UCSD-AML1 (cell line): ENCODE data around the gene ABCF3.

Source experiments
- DNase-seq: peaks from one replicate; lab custom pipeline; 2025; ENCODE audit not compliant: unreplicated experiment; lab: John Stamatoyannopoulos, UW

ABCF3 gene

DNA sequence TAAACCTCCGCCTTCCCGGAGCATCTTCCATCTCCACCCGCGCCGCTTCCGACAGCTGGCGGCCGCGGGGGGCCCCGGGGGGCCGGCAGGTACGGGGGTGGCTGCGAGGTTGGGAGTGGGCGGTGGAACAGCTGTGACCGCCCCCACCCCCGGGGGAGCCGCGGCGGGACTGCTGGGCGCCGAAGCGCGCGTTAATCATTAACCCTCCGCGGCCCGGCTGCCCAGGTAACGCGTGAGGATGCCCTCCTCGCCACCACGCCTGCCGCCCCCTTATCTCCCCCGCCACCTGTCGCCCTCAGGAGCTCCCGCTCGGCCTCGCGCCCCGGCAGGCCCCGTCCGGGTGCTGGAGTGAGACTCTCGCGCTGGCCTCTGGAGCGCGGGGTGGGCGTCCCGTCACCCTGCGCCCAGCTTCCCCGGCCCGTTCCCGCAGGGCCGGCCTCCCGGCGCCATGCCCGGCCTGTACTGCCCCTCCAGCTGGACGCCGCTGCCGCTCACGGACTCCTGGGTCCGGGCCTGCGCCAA is 44.1 kb downstream of the ABCF3 start:
- no peak for DNase-seq

DNA sequence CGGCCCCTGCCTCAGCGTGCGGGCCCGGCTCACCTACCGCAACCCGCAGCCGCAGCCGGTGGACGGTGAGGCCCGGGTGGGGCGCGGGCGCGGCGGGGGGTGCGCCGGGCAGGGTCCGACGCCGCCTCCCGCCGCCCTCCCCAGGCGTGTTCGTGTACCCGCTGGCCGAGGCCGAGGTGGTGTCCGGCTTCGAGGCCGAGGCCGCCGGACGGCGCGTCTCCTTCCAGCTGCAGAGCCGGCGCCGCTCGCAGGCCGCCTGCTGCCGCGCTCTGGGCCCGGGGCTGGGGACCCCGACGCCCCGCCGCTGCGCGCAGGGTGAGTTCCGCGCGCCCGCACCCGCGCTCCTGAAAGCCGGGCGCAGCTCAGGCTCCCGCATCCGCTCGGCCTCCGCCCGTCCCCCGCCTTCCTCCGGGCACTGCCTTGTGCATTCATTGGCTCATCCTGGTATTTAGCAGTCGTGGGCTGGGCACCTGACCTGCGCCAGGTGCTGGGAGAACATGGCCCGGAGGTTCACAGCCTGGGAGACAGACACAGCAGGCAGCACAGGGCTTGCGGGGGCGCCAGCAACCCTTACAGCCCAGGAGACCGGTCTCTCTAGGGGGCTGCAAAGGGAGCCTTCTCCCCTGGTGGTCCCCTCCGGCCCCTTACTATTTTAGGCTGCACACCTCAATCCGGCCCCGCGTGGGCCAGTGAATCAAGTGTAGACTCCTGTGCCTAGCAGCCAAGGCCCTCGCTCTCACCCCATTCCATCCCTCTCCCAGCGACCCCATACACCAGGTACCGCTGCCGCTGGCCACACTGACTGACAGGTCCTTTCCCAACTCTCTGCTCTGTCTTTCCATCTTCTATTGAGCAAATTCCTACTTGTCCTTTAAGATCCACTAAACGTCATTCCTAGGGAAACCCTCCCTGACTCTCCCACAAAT is 44.9 kb downstream of the ABCF3 start:
- no peak for DNase-seq

DNA sequence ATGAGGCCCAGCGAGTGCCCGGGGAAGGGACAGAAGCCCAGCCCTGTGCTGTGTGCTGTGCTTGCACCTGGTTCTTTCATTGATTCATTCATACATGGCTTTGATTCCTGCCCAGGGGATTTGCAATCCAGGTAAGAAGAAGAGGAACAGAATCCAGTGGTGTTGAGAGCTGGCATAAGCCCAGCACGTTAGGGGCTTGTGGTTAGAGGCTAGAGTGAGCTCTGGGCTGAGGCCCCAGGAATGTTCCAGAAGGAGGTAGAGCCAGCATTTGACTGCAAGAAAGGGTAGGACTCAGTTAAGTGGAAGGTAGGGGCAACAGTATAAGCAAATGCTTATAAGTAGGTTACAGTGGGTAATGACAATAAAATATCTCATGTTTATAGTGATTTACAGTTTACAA is 45.7 kb downstream of the ABCF3 start:
- DNase-seq = no peak

DNA sequence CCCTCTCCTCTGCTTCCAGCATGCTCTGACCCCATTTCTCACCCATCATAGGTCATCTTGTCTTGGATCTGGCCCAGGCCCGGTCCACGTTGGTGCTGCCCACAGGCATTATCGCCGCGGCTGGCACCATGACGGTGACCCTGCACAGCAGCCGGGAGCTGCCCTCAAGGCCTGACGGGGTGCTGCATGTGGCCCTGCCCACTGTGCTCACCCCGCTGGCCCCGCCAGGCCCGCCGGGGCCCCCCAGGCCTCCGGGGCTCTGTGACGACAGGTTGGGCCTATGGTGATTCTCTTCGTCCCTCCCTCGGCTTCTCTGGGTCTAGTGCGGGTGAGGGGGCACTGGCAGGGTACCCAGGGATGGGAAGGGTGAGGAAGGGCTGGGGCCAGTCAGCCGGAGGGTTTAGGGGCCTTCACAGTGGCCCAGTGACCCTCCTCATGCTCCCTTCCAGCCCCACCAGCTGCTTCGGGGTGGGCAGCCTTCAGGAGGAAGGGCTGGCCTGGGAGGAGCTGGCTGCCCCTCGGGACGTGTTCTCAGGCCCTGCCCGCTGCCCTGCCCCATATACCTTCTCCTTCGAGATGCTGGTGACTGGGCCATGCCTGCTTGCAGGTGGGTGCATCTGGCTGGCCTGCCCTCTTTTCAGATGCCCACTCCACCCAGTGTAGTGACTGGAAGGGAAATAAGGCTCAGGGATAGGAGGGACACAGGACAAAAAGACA is 47.3 kb downstream of the ABCF3 start:
- no peak for DNase-seq

DNA sequence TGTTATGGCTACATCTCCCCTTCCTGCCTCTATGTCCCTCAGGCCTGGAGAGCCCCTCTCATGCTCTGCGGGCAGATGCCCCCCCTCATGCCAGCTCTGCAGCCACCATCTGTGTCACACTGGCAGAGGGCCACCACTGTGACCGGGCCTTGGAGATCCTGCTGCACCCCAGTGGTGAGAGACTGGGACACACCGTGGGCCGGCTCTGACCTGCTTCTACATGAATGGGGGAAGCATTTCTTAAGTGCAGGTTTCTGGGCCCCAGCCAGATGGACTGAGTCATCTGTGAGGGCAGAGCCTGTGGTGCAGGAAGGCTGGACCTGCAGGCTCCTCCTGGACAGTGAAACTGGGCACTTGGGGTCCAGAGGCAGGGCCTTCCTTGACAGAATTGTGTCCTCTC is 48.2 kb downstream of the ABCF3 start:
- no peak for DNase-seq

DNA sequence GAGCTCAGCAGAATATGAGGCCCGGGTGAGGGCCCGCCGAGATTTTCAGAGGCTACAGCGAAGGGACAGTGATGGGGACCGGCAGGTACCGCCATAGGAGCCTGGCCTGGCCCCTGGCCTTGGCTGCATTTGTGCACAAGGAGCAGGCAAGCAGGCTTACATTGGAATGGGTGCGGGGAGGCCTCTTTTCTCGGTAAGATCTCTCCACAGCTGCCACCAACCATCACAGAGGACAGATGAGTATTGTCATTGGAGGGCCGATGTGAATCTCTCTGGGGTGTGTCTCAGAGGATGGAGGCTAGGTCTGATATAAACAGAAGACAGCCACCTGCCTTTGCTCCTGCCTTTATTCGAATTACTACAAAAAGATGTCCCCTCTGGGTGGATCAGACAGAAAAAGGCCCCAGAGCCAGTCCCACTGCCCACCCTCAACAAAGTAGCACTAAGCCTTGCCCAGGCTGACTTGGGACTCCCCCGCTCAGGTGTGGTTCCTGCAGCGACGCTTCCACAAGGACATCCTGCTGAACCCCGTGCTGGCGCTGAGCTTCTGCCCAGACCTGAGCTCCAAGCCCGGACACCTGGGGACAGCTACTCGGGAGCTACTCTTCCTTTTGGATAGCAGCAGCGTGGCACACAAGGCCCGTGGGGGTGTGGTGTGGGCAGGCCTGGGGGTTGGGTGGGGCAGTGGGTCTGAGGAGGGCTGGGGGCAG is 48.8 kb downstream of the ABCF3 start:
- no peak for DNase-seq

DNA sequence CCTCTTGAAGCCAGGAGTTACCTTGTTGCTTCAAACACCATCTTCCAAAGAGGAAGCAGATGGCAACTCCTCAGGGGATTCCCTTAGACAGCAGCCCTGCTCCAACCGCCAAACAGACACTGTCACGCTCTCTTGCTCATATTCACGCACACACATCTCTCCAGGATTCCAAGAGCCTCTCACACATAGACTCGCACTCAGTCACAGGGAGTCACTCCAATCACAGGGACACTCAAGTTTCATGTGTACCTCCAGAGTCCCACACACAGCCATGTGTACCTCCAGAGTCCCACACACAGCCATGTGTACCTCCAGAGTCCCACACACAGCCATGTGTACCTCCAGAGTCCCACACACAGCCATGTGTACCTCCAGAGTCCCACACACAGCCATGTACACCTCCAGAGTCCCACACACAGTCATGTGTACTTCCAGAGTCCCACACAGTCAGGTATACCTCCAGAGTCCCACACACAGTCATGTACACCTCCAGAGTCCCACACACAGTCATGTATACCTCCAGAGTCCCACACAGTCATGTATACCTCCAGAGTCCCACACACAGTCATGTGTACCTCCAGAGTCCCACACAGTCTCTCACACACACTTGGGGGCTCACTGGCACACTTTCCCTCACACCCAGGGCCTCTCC is 49.5 kb downstream of the ABCF3 start:
- no peak for DNase-seq

DNA sequence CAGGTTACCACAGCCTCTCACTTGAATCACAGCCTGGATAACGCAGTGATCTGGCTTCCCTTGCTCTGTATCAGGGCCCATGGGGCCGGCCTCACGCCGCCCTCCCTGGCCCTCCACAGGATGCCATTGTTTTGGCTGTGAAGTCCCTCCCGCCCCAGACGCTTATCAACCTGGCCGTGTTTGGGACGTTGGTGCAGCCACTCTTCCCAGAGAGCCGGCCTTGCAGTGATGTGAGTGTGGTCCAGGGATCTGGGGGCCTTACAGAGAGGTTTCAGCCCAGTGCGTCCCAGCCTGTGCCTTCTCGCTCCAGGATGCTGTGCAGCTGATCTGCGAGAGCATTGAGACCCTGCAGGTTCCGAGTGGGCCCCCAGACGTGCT is 50.0 kb downstream of the ABCF3 start:
- DNase-seq = no peak

DNA sequence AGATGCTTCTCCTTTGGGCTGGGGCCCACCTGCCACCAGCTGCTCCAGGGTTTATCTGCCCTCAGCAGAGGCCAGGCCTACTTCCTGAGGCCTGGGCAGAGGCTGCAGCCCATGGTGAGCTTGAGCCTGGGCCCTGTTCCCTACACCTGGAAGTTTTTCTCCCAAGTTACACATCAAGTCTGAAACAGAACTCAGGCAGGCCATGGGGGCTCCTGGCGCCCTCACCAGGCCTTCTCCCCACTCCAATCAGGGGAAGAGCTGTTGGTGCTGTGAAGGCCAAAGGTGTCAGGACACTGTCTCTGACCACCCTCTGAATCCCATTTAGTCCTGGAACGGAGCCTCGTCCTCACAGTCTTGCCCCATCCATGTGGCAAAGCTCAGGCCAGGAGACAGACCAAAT is 50.6 kb downstream of the ABCF3 start:
- DNase-seq = no peak

DNA sequence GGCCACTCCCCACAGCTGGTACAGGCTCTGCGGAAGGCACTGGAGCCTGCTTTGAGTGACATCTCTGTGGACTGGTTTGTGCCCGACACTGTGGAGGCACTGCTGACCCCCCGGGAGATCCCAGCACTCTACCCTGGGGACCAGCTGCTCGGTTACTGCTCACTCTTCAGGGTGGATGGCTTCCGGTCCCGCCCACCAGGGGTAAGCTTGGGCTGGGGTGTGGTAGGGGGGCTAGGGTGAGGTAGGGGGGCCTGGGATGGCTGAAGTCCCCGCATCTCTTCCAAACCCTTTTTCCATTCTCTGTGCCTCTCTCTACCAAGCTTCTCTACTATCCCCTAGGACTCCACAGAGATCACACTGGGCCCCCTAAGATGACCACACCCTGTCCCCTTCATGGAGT is 51.2 kb downstream of the ABCF3 start:
- DNase-seq = no peak

DNA sequence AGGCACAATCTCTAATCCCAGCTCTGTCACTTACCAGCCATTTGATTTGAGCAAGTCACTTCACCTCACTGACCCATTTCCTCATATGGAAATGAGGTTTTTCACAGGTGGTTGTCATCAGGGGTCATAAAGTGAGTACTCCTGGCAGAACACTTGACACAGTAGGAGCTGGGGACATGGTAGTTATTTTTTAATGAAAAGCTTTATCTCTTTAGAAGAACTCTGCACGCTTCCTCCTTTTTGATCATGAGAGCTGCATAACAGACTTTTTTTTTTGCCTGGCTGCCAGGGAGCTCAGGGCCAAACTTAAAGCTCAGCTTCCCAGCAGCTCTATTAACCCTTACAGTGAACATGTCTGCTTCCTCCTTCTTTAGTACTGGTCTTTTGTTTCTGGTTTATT is 51.8 kb downstream of the ABCF3 start:
- DNase-seq = no peak

DNA sequence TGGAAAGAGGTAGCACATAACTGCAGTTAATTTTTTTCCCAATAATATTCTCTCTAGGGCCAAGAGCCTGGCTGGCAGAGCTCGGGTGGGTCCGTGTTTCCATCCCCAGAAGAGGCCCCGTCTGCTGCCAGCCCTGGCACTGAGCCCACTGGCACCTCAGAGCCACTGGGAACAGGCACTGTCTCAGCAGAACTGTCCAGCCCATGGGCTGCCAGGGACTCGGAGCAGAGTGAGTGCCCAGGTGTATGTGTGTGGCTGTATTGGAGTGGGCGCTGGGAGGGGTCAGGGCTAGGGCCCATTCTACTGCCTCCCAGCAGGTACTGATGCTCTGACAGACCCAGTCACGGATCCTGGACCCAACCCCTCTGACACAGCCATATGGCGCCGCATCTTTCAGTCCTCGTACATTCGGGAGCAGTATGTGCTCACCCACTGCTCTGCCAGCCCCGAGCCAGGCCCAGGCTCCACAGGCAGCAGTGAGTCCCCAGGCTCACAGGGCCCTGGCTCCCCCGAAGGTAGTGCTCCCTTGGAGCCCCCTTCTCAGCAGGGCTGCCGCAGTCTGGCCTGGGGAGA is 52.3 kb downstream of the ABCF3 start:
- DNase-seq = no peak

DNA sequence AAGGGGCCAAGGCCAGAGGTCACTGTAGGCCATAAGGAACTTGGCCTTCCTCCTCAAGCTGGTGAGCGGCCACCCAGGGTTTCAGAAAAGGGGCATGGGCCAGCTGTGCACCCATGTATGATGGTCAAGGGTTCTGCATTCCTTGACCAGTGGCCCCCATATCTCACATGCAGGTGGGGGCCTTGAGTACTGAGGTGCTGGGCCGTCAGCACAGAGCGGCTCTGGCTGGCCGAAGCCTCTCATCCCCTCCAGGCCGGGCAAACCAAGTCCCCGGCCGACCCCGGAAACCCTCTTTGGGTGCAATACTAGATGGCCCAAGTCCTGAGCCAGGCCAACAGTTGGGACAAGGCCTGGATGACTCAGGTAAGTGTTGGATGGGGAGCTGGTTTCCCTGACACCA is 53.2 kb downstream of the ABCF3 start:
- no peak for DNase-seq

DNA sequence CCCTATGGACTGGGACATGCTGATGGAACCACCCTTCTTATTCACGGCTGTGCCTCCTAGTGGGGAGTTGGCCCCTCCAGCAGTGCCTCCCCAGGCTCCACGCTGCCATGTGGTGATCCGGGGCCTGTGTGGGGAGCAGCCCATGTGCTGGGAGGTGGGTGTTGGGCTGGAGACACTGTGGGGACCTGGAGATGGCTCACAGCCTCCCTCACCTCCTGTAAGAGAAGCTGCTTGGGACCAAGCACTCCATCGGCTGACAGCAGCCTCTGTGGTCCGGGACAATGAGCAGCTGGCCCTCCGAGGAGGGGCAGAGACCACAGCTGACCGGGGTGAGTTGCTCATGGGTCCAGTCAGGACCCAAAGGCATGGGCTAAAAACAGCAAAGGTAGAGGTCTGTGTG is 53.7 kb downstream of the ABCF3 start:
- DNase-seq = no peak

DNA sequence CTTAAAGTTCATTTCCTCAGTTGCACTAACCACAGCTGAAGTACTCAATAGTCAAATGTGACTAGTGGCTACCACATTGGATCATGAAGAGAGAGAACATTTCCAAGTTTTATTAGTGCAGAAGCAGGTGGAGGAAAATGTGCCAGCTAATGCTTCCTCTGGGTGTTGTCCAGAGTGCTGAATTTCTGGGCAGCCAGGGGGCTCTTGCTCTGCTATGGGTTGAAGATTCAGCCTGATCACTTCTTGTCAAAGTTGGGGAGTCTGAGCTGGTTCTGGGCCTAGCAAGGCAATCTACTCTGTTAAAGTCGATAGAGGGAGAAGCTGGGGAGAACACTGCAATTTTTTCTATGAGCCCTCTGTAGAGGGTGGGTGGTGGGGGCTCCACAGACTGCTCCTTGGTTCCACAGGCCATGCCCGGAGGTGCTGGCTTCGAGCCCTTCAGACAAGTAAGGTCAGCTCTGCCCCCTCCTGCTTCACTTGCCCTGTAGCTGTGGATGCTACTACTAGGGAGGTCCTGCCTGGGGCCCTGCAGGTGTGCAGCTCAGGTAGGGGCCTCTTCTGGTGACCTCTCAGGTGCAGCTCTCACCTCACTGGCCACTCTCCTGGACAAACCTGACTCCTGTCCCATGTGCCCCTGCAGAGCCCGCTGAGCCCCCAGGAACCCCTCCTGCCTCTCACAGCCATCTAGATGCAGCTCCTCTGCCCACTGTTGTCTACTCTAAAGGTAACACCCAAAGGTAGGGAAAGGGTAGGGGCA is 54.6 kb downstream of the ABCF3 start:
- DNase-seq = no peak

DNA sequence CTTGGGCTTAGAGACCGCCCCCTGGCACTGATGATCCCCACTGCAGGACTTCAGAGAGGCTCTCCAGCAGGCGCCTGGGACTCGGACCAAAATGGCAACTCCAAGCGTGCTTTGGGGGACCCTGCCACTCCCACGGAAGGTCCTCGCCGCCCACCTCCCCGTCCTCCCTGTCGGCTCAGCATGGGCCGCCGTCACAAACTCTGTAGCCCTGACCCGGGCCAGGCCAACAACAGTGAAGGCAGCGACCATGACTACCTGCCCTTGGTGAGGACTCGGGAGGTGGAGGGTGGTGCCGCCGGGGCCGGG is 55.1 kb downstream of the ABCF3 start:
- no peak for DNase-seq

DNA sequence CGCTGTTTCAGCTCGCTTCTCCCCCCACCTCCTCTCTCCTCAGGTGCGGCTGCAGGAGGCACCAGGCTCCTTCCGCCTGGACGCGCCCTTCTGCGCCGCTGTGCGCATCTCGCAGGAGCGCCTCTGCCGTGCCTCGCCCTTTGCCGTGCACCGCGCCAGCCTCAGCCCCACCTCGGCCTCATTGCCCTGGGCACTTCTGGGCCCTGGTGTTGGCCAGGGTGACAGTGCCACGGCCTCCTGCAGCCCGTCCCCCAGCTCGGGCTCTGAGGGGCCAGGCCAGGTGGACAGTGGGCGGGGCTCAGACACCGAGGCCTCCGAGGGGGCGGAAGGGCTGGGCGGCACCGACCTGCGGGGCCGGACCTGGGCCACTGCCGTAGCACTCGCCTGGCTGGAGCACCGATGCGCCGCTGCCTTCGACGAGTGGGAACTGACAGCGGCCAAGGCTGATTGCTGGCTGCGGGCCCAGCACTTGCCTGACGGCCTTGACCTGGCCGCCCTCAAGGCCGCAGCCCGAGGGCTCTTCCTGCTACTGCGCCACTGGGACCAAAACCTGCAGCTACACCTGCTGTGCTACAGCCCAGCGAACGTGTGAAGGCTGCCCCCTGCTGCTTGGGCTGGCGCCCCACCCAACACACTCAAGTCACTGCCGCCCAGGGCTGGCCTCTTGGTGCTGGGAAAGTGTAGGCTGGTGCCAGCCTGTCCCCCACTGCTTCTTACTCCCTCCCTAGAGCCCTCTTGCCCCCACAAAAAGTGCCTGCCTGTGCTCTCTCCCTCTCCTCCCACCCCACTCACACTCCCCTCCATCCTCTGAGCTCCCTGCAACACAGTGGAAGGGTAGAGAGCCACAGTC is 55.7 kb downstream of the ABCF3 start:
- no peak for DNase-seq

DNA sequence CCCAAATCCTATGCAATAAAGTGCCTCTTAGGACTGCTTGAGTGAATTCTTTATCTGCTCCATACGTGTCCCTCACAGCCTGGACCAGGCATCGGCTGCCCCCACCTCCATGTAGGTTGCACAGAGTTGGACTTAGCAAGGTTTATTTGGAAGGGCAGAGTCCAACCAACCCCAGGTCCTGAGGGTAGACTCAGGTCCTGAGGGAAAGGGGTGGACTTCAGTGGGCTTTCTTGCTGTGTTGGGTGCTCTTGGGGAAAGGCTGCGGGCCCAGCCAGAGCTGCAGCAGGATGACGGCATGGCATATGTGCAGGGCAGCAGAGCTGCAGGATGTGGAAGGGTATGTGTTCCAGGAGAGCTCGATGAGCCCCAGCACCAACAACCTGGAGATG is 56.3 kb downstream of the ABCF3 start:
- no peak for DNase-seq
